ENCODE data around the gene DGKE.

Gene DGKE

DNA sequence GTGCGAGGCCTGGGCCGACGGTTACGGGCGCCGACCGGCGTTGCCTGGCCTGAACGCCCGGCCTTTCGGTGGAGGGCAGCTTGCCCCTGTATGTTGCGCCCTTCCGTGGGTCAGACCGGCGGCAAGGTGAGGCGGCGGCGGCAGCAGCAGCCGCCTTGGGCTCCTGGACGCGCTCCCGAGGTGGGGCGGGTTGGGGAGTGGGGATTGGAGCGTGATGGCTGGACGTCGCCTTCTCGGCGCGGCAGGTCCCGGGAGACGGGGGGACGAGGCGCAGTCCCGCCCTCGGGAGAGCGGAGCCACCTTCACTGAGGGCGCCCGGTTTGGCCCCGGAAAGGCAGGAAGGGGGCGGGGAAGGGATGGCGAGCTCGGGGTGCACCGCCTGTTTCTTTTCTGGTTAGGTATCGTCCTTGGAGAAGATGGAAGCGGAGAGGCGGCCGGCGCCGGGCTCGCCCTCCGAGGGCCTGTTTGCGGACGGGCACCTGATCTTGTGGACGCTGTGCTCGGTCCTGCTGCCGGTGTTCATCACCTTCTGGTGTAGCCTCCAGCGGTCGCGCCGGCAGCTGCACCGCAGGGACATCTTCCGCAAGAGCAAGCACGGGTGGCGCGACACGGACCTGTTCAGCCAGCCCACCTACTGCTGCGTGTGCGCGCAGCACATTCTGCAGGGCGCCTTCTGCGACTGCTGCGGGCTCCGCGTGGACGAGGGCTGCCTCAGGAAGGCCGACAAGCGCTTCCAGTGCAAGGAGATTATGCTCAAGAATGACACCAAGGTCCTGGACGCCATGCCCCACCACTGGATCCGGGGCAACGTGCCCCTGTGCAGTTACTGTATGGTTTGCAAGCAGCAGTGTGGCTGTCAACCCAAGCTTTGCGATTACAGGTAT lies 671 bp downstream of the DGKE start (continued):
- TF ChIP-seq, protein P1, sequence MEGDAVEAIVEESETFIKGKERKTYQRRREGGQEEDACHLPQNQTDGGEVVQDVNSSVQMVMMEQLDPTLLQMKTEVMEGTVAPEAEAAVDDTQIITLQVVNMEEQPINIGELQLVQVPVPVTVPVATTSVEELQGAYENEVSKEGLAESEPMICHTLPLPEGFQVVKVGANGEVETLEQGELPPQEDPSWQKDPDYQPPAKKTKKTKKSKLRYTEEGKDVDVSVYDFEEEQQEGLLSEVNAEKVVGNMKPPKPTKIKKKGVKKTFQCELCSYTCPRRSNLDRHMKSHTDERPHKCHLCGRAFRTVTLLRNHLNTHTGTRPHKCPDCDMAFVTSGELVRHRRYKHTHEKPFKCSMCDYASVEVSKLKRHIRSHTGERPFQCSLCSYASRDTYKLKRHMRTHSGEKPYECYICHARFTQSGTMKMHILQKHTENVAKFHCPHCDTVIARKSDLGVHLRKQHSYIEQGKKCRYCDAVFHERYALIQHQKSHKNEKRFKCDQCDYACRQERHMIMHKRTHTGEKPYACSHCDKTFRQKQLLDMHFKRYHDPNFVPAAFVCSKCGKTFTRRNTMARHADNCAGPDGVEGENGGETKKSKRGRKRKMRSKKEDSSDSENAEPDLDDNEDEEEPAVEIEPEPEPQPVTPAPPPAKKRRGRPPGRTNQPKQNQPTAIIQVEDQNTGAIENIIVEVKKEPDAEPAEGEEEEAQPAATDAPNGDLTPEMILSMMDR (tag by site-specific recombination; IDR thresholded peaks at IDR 0.05): peak; percentile 85
- TF ChIP-seq HOXA7 (CRISPR knock-in tag; IDR thresholded peaks at IDR 0.05; ENCODE audit: borderline replicate concordance) (no peak), ZNF621 (tag by site-specific recombination; IDR thresholded peaks at IDR 0.05) (no peak), ZNF311 (tag by site-specific recombination; IDR thresholded peaks at IDR 0.05; ENCODE audit: borderline replicate concordance) (no peak), SP7 (tag by site-specific recombination; IDR thresholded peaks at IDR 0.05) (0 out of 2 replicates have a peak, but pooled peaks have one; percentile 28), ZNF10 (tag by site-specific recombination; IDR thresholded peaks at IDR 0.05) (no peak), MZF1 (tag by site-specific recombination; IDR thresholded peaks at IDR 0.05; ENCODE audit: borderline replicate concordance) (peak; percentile 79), ZNF610 (tag by site-specific recombination; IDR thresholded peaks at IDR 0.05; ENCODE audit: borderline replicate concordance) (no peak), ZIC2 (tag by site-specific recombination; IDR thresholded peaks at IDR 0.05) (peak; percentile 36), ZNF701 (tag by site-specific recombination; IDR thresholded peaks at IDR 0.05) (no peak), SETDB1 (IDR thresholded peaks at IDR 0.05; ENCODE audit: insufficient read length, low read length) (no peak), ZNF202 (tag by site-specific recombination; IDR thresholded peaks at IDR 0.05; ENCODE audit: borderline replicate concordance) (no peak), ZSCAN16 (tag by site-specific recombination; IDR thresholded peaks at IDR 0.05) (no peak), ZNF341 (tag by site-specific recombination; IDR thresholded peaks at IDR 0.05; ENCODE audit: low read depth) (no peak; the same call in 1 of the 2 replicates), SCRT2 (tag by site-specific recombination; IDR thresholded peaks at IDR 0.05) (no peak), ZNF248 (tag by site-specific recombination; IDR thresholded peaks at IDR 0.05) (no peak), HOXC10 (CRISPR knock-in tag; IDR thresholded peaks at IDR 0.05) (0 out of 2 replicates have a peak, but pooled peaks have one; percentile 74), ZNF174 (tag by site-specific recombination; IDR thresholded peaks at IDR 0.05) (no peak), ZNF585B (tag by site-specific recombination; IDR thresholded peaks at IDR 0.05) (no peak), ZNF843 (tag by site-specific recombination; IDR thresholded peaks at IDR 0.05) (no peak; the same call in 1 of the 2 replicates), ZSCAN23 (tag by site-specific recombination; IDR thresholded peaks at IDR 0.05) (no peak), TCF7L2 (IDR thresholded peaks at IDR 0.05; ENCODE audit: borderline replicate concordance, low read depth, low read length) (no peak), KLF16 (tag by site-specific recombination; IDR thresholded peaks at IDR 0.05) (peak; percentile 63; the same call in 1 of the 2 replicates), KLF1 (tag by site-specific recombination; IDR thresholded peaks at IDR 0.05) (0 out of 2 replicates have a peak, but pooled peaks have one; percentile 14), ZFP41 (tag by site-specific recombination; IDR thresholded peaks at IDR 0.05; ENCODE audit: borderline replicate concordance) (no peak), GLI2 (tag by site-specific recombination; IDR thresholded peaks at IDR 0.05; ENCODE audit: borderline replicate concordance, low read depth) (no peak), RBAK (tag by site-specific recombination; IDR thresholded peaks at IDR 0.05) (no peak), MEIS1 (CRISPR knock-in tag; IDR thresholded peaks at IDR 0.05; ENCODE audit: borderline replicate concordance) (no peak), ZBTB8A (tag by site-specific recombination; IDR thresholded peaks at IDR 0.05) (peak; percentile 92), ZNF157 (tag by site-specific recombination; IDR thresholded peaks at IDR 0.05) (no peak), ZEB2 (tag by site-specific recombination; IDR thresholded peaks at IDR 0.05) (peak; percentile 73; the same call in 1 of the 2 replicates), ZNF416 (tag by site-specific recombination; IDR thresholded peaks at IDR 0.05) (no peak), SALL2 (tag by site-specific recombination; IDR thresholded peaks at IDR 0.05; ENCODE audit: borderline replicate concordance) (no peak)
- TF ChIP-seq, protein P2, sequence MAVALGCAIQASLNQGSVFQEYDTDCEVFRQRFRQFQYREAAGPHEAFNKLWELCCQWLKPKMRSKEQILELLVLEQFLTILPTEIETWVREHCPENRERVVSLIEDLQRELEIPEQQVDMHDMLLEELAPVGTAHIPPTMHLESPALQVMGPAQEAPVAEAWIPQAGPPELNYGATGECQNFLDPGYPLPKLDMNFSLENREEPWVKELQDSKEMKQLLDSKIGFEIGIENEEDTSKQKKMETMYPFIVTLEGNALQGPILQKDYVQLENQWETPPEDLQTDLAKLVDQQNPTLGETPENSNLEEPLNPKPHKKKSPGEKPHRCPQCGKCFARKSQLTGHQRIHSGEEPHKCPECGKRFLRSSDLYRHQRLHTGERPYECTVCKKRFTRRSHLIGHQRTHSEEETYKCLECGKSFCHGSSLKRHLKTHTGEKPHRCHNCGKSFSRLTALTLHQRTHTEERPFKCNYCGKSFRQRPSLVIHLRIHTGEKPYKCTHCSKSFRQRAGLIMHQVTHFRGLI (tag by site-specific recombination; IDR thresholded peaks at IDR 0.05): peak; percentile 14; the same call in 1 of the 2 replicates
- TF ChIP-seq, protein P3, sequence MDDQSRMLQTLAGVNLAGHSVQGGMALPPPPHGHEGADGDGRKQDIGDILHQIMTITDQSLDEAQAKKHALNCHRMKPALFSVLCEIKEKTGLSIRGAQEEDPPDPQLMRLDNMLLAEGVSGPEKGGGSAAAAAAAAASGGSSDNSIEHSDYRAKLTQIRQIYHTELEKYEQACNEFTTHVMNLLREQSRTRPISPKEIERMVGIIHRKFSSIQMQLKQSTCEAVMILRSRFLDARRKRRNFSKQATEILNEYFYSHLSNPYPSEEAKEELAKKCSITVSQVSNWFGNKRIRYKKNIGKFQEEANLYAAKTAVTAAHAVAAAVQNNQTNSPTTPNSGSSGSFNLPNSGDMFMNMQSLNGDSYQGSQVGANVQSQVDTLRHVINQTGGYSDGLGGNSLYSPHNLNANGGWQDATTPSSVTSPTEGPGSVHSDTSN (CRISPR knock-in tag; IDR thresholded peaks at IDR 0.05): peak; percentile 30
- TF ChIP-seq, protein P4, sequence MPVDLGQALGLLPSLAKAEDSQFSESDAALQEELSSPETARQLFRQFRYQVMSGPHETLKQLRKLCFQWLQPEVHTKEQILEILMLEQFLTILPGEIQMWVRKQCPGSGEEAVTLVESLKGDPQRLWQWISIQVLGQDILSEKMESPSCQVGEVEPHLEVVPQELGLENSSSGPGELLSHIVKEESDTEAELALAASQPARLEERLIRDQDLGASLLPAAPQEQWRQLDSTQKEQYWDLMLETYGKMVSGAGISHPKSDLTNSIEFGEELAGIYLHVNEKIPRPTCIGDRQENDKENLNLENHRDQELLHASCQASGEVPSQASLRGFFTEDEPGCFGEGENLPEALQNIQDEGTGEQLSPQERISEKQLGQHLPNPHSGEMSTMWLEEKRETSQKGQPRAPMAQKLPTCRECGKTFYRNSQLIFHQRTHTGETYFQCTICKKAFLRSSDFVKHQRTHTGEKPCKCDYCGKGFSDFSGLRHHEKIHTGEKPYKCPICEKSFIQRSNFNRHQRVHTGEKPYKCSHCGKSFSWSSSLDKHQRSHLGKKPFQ (tag by site-specific recombination; IDR thresholded peaks at IDR 0.05): no peak

All from HEK293 (cell line).